ENCODE measurements around the gene ROBO3. TPM values are rescaled to one million over a fixed set of nuclear protein-coding genes. Genes with fewer than 3 reads are reported as not detected.

Gene ROBO3
- total RNA-seq, 4 donors from 2014 or later, result 7.1 to 21.8 (median 11.1) TPM

DNA sequence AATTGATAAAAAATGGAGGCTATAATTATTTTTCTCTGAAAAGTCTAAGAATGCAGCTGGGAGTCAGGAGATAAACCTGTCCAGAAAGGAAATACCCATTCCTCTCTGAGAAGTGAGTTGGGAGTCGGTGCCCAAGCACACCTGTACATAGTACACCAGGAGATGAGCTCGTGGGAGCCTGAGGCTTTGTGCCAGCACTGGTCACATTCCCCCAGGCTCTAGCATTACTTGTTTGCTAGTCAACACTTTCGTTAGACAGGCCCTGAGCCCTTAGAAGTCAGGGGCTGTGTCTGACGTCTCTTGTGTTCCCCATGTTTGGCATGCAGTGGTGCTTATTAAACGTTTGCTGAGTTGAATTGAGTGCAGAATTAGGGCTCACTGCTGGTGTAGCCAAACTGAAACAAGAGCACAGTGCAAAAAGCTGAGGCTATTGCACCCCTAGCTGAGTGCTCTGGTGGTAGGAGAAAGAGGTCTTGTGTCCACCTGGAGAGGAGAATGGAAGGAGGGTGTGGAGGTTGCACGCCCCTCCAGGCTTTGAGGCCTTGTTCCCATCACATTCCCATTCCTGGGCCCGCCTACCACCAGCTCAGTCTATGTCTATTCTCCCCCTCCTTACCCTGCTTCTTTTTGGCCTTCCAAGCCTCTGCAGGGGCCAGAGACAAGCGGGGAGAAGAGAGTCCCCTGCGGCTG lies 25.6 kb downstream of the ROBO3 start:
- H3K4me3 ChIP-seq, result no peak overlapping the region
- H3K4me1 ChIP-seq, result no peaks in the 10 kb centered on the region
- H3K9me3 ChIP-seq, result no peaks in the 10 kb centered on the region
- TF ChIP-seq CTCF (IDR thresholded peaks at IDR 0.05), result no peak
- TF ChIP-seq POLR2A (IDR thresholded peaks at IDR 0.05), result no peak
- H3K27me3 ChIP-seq, result no peaks in the 10 kb centered on the region
- H3K27ac ChIP-seq, result no peak overlapping the region
- no peaks in the 10 kb centered on the region for H3K36me3 ChIP-seq
- intact Hi-C loops (cut with DNase I; ENCODE audit: low total_unique reads), result no loop called here
- DNase-seq, result no peak

DNA sequence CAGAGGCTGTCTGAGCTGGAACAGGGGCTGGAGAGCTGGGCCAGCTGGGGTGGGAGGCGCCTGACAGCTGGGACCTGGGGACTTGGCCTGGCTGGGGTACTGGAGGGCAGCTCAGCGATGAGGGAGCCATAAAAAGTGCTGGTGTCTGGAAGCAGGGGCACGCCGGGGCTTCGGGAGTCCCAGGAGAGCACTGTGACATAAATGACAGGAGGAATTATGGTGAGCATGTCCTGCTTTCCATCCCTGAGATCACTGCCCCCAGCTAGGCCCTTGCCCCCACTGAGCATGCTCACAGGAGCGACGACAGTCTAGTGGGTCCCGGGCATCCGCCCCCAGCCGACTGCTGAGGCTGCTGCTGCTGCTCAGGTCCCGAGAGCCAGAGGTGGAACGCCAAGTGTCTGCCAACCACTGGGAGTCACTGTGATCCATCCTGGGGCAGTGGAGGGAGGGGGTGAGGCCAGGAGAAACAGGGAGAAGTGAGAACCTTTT lies 26.2 kb downstream of the ROBO3 start:
- Histone ChIP-seq H3K27ac (peak overlapping the region in 1 of 2 donors; percentile 11), H3K9me3 (no peaks in the 10 kb centered on the region), H3K27me3 (no peaks in the 10 kb centered on the region), H3K36me3 (no peaks in the 10 kb centered on the region), H3K4me3 (no peak overlapping the region), H3K4me1 (no peaks in the 10 kb centered on the region)
- intact Hi-C loops (cut with DNase I; ENCODE audit: low total_unique reads), result no loop called here
- TF ChIP-seq CTCF (IDR thresholded peaks at IDR 0.05) (no peak), POLR2A (IDR thresholded peaks at IDR 0.05) (no peak)
- no peak for DNase-seq

DNA sequence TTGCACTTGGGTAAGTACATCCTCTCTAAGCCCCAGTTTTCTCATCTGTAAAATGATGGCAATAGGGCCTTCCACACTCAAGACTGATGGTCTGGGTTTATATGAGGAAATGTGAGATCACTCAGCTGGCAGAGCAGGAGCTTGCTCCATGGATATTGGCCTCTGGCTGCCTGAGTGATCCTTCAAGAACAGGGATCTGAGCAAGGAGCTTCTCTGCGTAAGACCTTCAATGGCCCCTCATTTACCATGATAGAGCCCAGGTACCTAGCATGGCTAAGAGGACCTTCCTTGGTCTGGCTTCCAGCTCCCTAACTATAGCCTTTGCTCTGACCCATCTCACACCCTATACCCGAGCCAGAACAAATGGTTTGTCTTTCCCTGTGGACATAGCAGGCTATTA lies 26.9 kb downstream of the ROBO3 start:
- intact Hi-C loops (cut with DNase I; ENCODE audit: low total_unique reads), result no loop called here
- TF ChIP-seq POLR2A (IDR thresholded peaks at IDR 0.05), result no peak
- no peak for TF ChIP-seq CTCF (IDR thresholded peaks at IDR 0.05)
- peak overlapping the region in 1 of 2 donors; percentile 46 for H3K27ac ChIP-seq

GRCh38 chr11:124892750-124893454 lies 27.7 kb downstream of the ROBO3 start:
- Histone ChIP-seq H3K36me3 (no peaks in the 10 kb centered on the region), H3K9me3 (no peaks in the 10 kb centered on the region), H3K27me3 (no peaks in the 10 kb centered on the region), H3K4me3 (no peak overlapping the region), H3K4me1 (no peaks in the 10 kb centered on the region), H3K27ac (peak overlapping the region in 1 of 2 donors; percentile 46)
- DNase-seq, result no peak
- TF ChIP-seq POLR2A (IDR thresholded peaks at IDR 0.05) (no peak), CTCF (IDR thresholded peaks at IDR 0.05) (no peak)
- intact Hi-C loops (cut with DNase I; ENCODE audit: low total_unique reads), result no loop called here

More for the DNA sequence above, 26.9 kb downstream of the ROBO3 start:
- H3K27me3 ChIP-seq, result no peaks in the 10 kb centered on the region
- H3K36me3 ChIP-seq, result no peaks in the 10 kb centered on the region
- no peak for DNase-seq
- no peak overlapping the region for H3K4me3 ChIP-seq
- no peaks in the 10 kb centered on the region for H3K4me1 ChIP-seq
- no peaks in the 10 kb centered on the region for H3K9me3 ChIP-seq

- Histone ChIP-seq H3K36me3 (no peaks in the 10 kb centered on the region), H3K27me3 (no peaks in the 10 kb centered on the region), H3K9me3 (no peaks in the 10 kb centered on the region), H3K27ac (peak overlapping the region in 1 of 2 donors; percentile 32), H3K4me1 (no peaks in the 10 kb centered on the region), H3K4me3 (no peak overlapping the region)
- no peak for TF ChIP-seq CTCF (IDR thresholded peaks at IDR 0.05)
- no peak for TF ChIP-seq POLR2A (IDR thresholded peaks at IDR 0.05)
- DNase-seq, result no peak
- intact Hi-C loops (cut with DNase I; ENCODE audit: low total_unique reads), result no loop called here
These were observed 28.7 kb downstream of the ROBO3 start for GRCh38 chr11:124893781-124894401.

Data from uterus (tissue), 4 donors.